NCI-H69 (cell line): ENCODE results near the gene TRIM29.
"Not testable (repeated sequence)": the region's sequence is repeated elsewhere in the genome, so short reads cannot be mapped to it uniquely, and the experiment has no call there.

Experiments used
- DNase-seq: peaks from one replicate; lab custom pipeline; 2025; lab: John Stamatoyannopoulos, UW

Gene TRIM29

DNA sequence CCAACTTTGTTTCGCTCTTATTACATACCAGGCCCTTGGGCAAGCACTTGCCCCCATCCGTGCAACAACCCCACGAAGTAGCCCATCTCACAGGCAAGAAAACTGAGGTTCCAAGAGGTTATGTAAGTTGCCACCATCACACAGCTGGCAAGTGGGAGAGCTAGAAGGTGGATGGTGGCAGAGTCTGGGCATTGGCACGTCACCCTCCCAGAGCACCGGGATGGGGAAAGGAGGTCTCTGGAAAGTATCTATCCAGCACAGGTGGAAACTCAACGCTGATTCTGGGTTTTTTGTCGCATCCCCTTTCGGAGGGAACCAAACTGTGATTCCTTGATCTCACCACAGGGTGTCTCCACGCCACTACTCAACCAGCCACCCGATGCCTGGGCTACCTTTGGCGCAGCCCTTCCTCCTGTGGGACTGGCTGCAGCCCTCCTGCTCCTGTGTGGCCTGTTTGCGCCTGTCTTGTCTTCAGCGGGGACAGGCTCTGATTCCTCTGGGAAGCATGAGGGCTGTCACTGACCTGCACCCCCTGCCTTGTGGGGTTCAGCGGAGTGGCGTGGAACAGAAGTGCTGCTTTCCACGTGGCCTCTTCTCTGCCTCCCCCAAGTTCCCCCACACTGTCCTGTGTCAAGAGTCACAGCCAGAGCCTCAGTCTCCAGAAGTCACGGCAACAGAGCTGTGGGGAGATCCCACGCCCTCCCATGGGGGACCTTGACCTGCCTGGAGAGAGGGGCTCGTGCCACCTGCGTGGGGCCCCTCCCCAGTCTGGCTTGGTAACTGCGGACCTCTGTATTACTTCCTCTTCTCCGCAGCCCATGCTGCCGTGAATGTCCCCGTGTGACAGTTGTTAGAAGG, 34.4 kb upstream of the TRIM29 start:
- DNase-seq = peak; percentile 78

DNA sequence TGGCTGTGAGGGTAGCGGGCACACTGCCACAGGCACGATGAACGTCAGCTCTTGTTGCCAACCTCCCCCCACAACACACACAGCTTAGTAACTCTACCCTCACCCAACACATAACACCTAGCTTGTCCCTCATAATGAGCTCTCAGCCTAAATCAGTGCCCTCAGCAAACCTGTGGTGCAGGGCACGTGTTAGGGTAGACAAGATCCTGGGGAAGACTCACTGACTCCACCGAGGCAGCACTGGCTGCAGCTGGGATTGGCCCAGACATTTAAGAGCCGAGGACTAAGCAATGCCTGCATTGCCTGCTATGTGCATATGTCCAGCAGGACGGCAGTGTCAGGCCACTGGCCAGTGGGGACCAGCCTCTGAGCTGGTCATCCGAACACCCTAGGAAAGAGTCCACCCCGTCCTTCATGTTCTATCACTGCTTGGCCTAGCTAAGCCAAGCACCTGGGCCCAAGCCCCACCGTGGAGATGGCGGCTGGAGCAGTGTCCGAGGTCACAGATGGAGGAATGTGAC, 32.9 kb upstream of the TRIM29 start:
- DNase-seq = no peak

DNA sequence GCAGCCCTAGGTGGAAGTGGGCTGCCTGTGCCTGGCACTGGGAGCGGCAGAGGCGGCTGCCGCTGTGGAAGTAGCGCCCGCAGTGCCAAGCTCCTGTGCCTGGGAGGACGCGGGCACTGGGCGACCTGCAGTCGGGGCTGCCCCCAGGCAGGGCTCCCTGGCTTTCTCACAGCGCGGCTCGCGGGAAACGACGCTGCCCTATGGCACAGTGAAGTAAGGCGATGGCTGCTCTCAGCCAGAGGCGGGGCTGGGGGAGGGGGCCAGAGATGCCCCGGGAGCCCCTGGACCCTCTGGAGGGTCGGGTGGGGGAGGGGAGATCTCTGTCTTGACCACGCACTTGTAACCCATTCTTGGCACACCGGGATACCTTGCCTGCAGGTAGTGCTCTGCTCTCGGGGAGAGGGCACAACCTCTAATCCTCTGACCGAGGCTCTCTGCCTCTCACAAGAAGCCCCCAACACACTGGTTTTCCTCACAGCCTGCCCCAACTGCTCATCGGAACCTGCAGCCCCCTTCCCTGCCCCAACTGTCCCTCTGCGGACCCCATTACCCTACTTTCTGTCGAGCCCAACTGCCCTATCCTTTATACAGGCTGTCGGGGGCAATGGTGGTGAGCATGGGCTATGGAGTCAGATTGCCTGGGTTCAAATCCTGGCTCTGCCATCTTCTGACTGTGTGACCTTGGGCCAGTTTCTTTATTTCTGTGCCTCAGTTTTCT, 32.2 kb upstream of the TRIM29 start:
- DNase-seq = peak; percentile 39

GRCh38 chr11:120168960-120169681, 31.2 kb upstream of the TRIM29 start:
- DNase-seq = peak; percentile 85

DNA sequence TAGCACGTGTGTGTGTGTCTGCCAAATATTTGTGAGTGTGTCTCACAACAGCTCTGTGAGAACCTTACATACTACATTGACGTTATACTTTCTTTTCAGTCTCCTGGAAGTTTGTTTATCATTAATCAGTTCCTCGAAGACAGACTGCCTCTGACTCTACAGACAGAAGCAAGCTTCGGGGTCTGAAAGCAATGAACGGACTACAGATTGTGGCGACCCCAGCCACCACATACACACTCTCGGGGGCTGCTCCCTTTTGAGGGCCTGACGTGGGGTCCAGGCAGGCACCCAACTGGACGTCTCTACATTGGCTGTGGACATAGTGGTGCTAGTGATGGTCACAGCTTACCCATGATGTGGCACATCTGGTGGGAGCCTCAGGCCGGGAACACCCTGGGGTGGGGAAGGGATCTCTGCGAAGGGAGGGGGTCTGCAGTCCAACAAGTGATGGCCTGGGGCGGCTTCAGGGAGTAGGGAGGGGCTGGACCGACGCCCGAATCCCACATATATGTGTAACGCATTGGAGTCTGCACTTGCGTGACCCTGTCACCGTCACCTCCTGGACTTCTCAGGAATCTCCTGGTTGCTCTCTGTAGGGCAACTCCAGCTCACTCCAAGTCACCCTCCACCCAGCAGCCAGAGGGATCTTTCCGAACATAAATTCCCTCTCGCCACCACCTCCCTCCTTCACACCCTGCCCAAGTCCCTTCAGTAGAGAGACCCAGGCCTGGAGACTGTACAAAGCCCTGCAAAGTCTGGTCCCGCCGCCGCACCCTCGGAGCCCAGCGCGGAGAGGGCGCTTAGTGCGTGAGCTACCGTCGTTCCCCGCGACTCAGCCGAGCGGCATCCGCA, 30.4 kb upstream of the TRIM29 start:
- DNase-seq = no peak

DNA sequence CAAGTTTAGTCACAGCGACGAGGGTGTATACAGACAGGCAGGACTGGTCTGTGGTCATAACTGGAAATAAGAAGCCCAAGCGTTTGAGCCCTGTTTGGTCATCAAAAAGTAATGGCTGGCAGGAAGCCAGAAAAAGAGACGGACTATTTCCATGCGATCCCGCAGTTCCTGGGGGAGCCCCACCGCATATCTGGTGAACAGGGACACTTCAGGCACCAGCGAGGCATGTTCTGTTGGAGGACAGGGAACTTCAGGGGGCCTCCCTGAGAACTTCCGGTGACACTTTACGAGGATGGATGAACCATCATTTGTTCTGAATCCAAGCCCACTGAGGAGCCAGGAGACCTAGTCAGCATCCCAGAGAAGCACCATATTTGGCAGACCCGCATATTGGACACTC, 29.7 kb upstream of the TRIM29 start:
- DNase-seq = no peak

GRCh38 chr11:120160436-120160835, 22.5 kb upstream of the TRIM29 start:
- DNase-seq = no peak

GRCh38 chr11:120153221-120153620, 15.3 kb upstream of the TRIM29 start:
- DNase-seq = no peak

DNA sequence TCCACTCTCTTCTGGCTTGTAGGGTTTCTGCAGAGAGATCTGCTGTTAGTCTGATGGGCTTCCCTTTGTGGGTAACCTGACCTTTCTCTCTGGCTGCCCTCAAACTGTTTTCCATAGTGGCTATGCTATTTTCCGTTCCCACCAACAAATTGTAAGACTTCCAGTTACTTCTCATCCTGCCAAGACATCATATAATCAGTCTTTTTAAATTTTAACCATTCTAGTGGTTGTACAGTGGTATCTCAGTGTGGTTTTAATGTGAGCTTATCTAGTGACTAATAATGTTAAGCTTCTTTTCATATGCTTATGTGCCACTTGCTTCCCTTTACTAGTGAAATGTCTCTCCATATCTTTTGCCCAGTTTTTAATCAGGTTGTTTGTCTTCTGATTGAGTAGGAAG, 13.6 kb upstream of the TRIM29 start:
- no peak for DNase-seq

DNA sequence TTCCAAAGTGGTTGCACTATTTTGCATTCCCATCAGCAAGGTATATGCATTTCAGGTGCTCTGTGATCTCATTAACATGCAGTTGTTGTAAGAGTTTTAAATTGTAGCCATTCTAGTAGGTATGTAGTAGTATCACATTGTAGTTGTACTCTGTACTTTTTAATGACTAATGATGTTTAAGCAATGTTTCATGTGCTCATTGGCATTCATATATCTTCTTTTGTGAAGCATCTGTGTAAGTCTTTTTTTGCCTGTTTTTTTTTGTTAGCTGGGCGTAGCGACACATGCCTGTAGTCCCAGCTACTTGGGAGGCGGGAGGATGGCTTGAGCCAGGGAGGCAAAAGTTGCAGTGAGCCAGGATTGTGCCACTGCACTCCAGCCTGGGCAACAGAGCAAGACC, 11.3 kb upstream of the TRIM29 start:
- no peak for DNase-seq

- no peak for DNase-seq
Measured at GRCh38 chr11:120147950-120148270, 10.0 kb upstream of the TRIM29 start.

GRCh38 chr11:120147094-120147949, 9.4 kb upstream of the TRIM29 start:
- DNase-seq = peak; percentile 29

GRCh38 chr11:120146413-120147093, 8.6 kb upstream of the TRIM29 start:
- no peak for DNase-seq

- no peak for DNase-seq
Measured at GRCh38 chr11:120144501-120144900, 6.6 kb upstream of the TRIM29 start.

DNA sequence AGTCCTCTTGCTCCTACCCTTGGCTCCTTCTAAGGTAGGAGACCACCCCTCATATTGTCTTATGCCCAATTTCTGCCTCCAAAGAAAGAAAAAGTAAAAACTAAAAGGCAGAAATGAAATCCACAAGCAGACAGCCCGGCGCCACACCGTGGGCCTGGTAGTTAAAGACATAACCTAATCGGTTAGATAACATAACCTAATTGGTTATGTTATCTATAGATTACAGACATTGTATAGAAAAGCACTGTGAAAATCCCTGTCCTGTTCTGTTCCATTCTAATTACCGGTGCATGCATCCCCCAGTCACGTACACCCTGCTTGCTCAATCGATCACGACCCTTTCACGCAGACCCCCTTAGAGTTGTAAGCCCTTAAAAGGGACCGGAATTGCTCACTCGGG, 5.6 kb upstream of the TRIM29 start:
- not testable (repeated sequence) for DNase-seq

DNA sequence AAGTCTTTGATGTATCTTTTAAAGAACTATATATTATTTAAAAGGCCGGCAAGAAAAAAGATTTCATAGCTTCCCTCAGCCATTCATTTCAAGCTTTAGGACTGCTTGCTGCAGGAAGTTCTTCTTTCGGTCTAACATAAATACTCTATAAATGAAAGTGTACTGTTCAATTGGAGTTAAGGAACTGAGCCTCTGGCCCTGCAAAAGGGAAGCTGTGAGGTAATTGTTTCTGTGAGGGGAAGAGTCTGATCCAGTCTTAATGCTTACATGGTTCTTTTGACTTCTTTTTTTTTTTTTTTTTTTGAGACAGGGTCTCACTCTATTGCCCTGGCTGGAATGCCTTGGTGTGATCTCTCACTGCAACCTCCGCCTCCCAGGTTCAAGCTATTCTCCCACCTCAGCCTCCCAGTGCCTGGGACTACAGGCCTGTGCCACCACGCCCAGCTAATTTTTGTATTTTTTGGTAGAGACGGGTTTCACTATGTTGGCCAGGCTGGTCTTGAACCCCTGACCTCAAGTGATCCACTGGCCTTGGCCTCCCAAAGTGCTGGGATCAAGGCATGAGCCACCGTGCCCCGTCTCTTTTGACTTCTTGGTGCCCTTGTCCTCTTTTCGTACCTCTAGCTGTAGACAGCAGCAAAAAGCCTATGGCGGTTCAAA, 4.7 kb upstream of the TRIM29 start:
- DNase-seq = no peak

DNA sequence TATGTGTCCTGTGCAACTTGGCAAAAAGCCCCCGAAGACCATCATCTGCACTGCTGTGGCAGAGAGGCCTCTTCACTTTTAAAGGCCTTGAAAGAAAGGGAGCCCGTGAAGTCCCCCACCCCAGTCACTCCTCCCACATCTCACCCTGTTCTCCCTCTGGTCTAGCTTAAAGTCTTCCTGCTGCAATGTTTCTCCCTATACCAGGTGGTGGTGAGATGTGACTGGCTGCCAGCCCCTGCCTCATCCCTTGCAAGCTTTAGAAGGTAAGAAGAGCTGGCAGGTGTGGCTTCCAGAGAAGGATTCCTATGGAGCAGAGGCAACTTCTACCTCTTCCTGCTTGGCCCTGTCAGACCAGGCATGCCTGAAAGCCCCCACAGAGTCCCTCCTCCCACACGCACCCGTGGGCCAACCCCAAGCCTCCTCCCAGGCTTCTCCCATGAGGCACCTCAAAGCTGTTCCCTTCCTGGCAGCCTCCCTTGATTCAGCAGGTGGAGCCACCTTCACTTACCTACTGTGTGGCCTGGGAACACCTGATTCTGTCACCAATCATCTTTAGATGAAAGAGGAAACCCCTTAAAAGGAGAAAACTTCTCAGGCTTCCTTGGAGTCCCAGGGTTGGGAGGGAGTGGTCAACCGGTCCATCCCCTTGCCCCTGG, 4.0 kb upstream of the TRIM29 start:
- no peak for DNase-seq

DNA sequence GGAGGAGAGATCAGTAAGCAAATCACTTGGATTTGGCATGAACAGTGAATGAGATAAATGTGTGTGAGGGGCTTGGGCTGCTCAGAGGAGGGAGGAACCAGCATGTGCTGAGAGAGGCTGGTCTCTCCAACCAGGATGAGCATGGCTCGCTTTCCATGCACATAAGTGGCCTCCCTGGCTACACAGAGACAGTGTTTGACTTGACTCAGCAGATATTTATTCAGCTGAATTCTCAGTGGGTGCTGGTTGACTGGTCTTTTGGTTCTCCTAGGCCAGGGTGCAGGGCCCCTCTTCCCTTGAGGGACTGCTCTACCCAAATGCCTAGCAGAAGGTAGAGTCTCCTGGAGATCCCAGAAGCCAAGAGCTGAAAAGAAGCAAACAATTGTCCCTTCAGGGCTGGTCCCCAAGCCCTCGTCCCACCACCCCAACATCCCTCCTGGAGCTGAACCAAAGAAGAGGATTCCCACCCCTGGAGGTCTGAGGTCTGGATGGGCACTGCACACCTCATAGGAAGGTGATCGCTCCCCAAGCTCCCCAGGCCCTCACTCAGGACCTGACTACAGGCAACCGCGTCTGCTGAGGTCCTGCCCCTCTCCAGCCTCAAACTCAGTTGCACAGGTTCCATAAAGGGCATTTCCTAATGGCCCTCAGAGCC, 3.3 kb upstream of the TRIM29 start:
- DNase-seq = peak; percentile 29
